GM12892 (cell line): ENCODE measurements around the gene PNPLA1.

Experiments
- POLR2A ChIP-seq: IDR thresholded peaks from 2 replicates; pipeline ENCODE4 v1.6.1; 2011; ENCODE audit warnings: low read depth, low read length, control low read depth
- POLR2AphosphoS5 ChIP-seq: IDR thresholded peaks from 2 replicates; pipeline ENCODE4 v1.6.1; 2011; ENCODE audit warnings: low read depth, low read length, control low read depth
- TAF1 ChIP-seq: IDR thresholded peaks from 2 replicates; pipeline ENCODE4 v1.6.1; 2011; ENCODE audit warnings: low read depth, mild to moderate bottlenecking, control low read depth, low read length, borderline replicate concordance

DNA sequence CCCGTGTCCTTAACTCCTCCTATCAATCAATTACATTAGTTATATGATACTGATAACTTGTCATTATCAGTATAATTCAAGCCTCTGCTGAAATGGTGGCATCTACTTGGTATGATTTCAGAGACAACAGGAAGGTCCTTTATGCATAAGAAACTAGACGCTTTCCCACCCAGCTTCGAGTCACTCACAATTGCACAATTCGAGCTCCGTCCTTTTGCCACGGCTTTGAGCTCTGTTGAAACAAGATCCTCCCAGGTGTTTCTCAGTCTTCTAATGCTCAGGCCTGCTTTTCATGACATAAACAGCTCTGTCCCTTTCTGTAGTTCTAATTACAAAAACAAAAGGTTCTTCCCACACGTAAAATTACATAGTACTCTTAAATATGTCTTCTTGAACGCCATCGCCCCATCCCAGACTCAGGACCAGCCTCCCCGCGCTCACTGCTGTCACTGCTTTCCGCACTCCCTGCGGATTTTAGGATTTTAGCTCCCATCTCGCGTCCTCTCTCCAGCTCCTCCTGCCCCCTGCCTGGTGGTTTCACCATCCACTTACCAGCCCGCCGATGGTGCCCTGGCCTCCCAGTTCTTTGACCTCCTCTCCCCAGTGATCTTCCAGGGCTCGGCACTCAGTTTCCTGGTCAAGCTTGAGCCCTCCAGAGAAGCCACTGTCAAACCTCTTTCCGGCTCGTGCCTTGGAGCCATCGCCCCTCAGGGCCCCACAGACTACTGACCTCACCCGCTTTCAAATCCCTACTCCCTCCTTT lies 23.2 kb upstream of the PNPLA1 start:
- TF ChIP-seq POLR2A: no peak
- no peak for TF ChIP-seq POLR2AphosphoS5
- no peak for TF ChIP-seq TAF1
